ENCODE data around the gene ZNF761. TPM values are rescaled to one million over a fixed set of nuclear protein-coding genes. Genes with fewer than 3 reads are reported as not detected.
A peak's percentile ranks its signal among the peaks of the same experiment; 100 is the strongest.
"Not testable (repeated sequence)": the region's sequence is repeated elsewhere in the genome, so short reads cannot be mapped to it uniquely, and the experiment has no call there.

ZNF761 gene
- total RNA-seq, 1 donor from 2014 or later = 9.8 TPM

DNA sequence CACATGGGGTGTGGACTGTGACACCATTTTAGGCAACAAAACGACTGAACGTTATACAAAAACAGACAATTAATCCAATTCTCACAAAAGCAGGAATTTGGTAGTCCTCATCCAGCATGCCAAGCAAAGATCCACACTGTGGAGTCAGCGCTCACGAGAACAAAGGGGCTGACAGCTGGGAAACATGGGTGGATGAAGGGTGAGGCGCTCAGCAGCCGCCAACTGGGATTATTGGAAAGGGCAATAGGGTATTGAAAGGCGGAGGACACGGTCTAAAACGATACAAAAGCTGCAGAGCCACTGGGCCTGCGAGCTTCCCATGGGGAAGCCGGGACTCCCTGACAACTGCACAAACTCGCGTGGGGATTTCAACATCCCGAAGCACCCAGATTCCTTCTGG, 31.1 kb downstream of the ZNF761 start:
- no peak for DNase-seq

DNA sequence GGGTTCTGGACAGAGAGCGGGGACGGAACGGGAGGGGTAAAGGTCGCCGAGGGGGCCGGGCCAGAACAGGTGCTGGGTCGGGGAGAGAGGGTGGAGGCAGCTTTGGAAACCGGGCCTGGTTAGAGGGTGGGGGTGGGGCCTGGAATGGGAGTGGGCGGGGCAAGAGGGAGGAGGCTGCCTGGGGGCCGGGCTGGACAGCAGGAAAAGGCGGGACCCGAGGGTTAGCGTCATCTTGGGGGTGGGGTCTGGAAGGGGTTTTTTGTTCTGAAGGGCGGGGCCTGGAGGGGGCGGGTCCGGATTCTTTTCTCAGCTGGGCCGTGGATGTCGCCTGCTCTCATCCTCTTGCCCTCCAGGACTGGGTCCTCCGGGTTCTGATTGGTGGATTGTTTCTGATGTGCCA, 31.5 kb downstream of the ZNF761 start:
- Mint-ChIP-seq H3K4me3 (ENCODE audit: unreplicated experiment) (peak overlapping the region; percentile 73), H3K4me1 (ENCODE audit: low read depth, unreplicated experiment) (peaks cover 3% of the 10 kb centered on the region), H3K27me3 (ENCODE audit: unreplicated experiment) (peaks cover 4% of the 10 kb centered on the region), H3K27ac (ENCODE audit: unreplicated experiment) (peak overlapping the region; percentile 75), H3K36me3 (ENCODE audit: unreplicated experiment) (peaks cover 22% of the 10 kb centered on the region), H3K9me3 (ENCODE audit: unreplicated experiment) (peaks cover 12% of the 10 kb centered on the region)
- peak; percentile 65 for DNase-seq
- TF ChIP-seq, protein P1, sequence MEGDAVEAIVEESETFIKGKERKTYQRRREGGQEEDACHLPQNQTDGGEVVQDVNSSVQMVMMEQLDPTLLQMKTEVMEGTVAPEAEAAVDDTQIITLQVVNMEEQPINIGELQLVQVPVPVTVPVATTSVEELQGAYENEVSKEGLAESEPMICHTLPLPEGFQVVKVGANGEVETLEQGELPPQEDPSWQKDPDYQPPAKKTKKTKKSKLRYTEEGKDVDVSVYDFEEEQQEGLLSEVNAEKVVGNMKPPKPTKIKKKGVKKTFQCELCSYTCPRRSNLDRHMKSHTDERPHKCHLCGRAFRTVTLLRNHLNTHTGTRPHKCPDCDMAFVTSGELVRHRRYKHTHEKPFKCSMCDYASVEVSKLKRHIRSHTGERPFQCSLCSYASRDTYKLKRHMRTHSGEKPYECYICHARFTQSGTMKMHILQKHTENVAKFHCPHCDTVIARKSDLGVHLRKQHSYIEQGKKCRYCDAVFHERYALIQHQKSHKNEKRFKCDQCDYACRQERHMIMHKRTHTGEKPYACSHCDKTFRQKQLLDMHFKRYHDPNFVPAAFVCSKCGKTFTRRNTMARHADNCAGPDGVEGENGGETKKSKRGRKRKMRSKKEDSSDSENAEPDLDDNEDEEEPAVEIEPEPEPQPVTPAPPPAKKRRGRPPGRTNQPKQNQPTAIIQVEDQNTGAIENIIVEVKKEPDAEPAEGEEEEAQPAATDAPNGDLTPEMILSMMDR (IDR thresholded peaks at IDR 0.05; ENCODE audit: partially characterized antibody, unreplicated experiment) = no peak

More for the DNA sequence above, 31.1 kb downstream of the ZNF761 start:
- Mint-ChIP-seq H3K36me3 (ENCODE audit: unreplicated experiment) (peaks cover 25% of the 10 kb centered on the region), H3K4me1 (ENCODE audit: low read depth, unreplicated experiment) (peaks cover 1% of the 10 kb centered on the region), H3K27ac (ENCODE audit: unreplicated experiment) (peak overlapping the region; percentile 75), H3K4me3 (ENCODE audit: unreplicated experiment) (peak overlapping the region; percentile 47), H3K9me3 (ENCODE audit: unreplicated experiment) (peaks cover 16% of the 10 kb centered on the region), H3K27me3 (ENCODE audit: unreplicated experiment) (peaks cover 4% of the 10 kb centered on the region)
- TF ChIP-seq, protein P1 (IDR thresholded peaks at IDR 0.05; ENCODE audit: partially characterized antibody, unreplicated experiment) = no peak

GRCh38 chr19:53466726-53467484, 35.1 kb downstream of the ZNF761 start:
- H3K27me3 Mint-ChIP-seq (ENCODE audit: unreplicated experiment) = peaks cover 4% of the 10 kb centered on the region
- no peak overlapping the region for H3K27ac Mint-ChIP-seq (ENCODE audit: unreplicated experiment)
- H3K4me1 Mint-ChIP-seq (ENCODE audit: low read depth, unreplicated experiment) = peaks cover 6% of the 10 kb centered on the region
- peaks cover 3% of the 10 kb centered on the region for H3K9me3 Mint-ChIP-seq (ENCODE audit: unreplicated experiment)
- H3K4me3 Mint-ChIP-seq (ENCODE audit: unreplicated experiment) = peak overlapping the region; percentile 97
- peak; percentile 27 for DNase-seq
- peaks cover 10% of the 10 kb centered on the region for H3K36me3 Mint-ChIP-seq (ENCODE audit: unreplicated experiment)
- TF ChIP-seq, protein P1 (IDR thresholded peaks at IDR 0.05; ENCODE audit: partially characterized antibody, unreplicated experiment) = no peak

GRCh38 chr19:53467485-53468262, 35.9 kb downstream of the ZNF761 start, which contains the start of gene ZNF813:
TSS of gene ZNF813 (plus strand) at chr19:53467733. CDS start at chr19:53483823, 16,090 bp downstream.
- Mint-ChIP-seq H3K27me3 (ENCODE audit: unreplicated experiment) (peaks cover 4% of the 10 kb centered on the region), H3K36me3 (ENCODE audit: unreplicated experiment) (peaks cover 8% of the 10 kb centered on the region), H3K9me3 (ENCODE audit: unreplicated experiment) (peaks cover 2% of the 10 kb centered on the region), H3K4me3 (ENCODE audit: unreplicated experiment) (peak within 1 kb of the TSS; percentile 97), H3K4me1 (ENCODE audit: low read depth, unreplicated experiment) (peaks cover 5% of the 10 kb centered on the region), H3K27ac (ENCODE audit: unreplicated experiment) (peak within 1 kb of the TSS; percentile 97)
- DNase-seq = peak; percentile 99
- TF ChIP-seq, protein P1 (IDR thresholded peaks at IDR 0.05; ENCODE audit: partially characterized antibody, unreplicated experiment) = no peak

DNA sequence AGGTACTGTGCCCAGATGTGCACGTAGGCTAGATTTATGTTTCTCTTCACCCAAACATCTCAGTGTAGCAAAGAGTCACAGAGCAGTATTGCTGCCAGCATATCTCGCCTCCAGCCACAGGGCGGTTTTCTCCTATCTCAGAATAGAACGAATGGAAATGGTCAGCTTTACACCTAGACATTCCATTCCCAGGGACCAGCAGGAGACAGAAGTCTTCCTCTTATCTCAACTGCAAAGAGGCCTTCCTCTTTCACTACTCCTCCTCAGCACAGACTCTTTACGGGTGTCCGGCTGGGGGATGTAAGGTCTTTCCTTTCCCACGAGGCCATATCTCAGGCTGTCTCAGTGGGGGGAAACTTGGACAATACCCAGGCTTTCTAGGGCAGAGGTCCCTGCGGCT, 36.8 kb downstream of the ZNF761 start:
- peak overlapping the region; percentile 3 for H3K27ac Mint-ChIP-seq (ENCODE audit: unreplicated experiment)
- H3K9me3 Mint-ChIP-seq (ENCODE audit: unreplicated experiment); H3K4me1 Mint-ChIP-seq (ENCODE audit: low read depth, unreplicated experiment); DNase-seq; H3K36me3 Mint-ChIP-seq (ENCODE audit: unreplicated experiment); H3K27me3 Mint-ChIP-seq (ENCODE audit: unreplicated experiment): not testable (repeated sequence)
- peak overlapping the region; percentile 97 for H3K4me3 Mint-ChIP-seq (ENCODE audit: unreplicated experiment)

Measured in glutamatergic neuron (in vitro differentiated cells).